Esophagus (tissue), 2 donors: ENCODE results near the gene LRP2. TPM values are rescaled to one million over a fixed set of nuclear protein-coding genes. Genes with fewer than 3 reads are reported as not detected.

ENCODE experiments used
- H3K27ac ChIP-seq, 2 donors: one replicate each; pipeline ENCODE4 v1.5.1; 2013; ENCODE audit warnings: low read depth in 2 of 2, mild to moderate bottlenecking in 2 of 2, inconsistent platforms in 1 of 2, low read length in 1 of 2, moderate library complexity in 1 of 2
- H3K27me3 ChIP-seq, 2 donors: one replicate each; pipeline ENCODE4 v1.6.1; 2013; ENCODE audit warnings: low read length in 2 of 2, control low read depth in 1 of 2, mild to moderate bottlenecking in 1 of 2; ENCODE audit not compliant: insufficient read depth in 2 of 2, control insufficient read depth in 1 of 2
- H3K36me3 ChIP-seq, 2 donors: one replicate each; pipeline ENCODE4 v1.6.1; 2013; ENCODE audit warnings: low read length in 1 of 2; ENCODE audit not compliant: control insufficient read depth in 2 of 2, insufficient read depth in 2 of 2
- H3K4me1 ChIP-seq, 2 donors: one replicate each; pipeline ENCODE4 v1.6.1; 2013; ENCODE audit warnings: low read length in 1 of 2; ENCODE audit not compliant: control insufficient read depth in 2 of 2, insufficient read depth in 2 of 2
- H3K4me3 ChIP-seq, 2 donors: one replicate each; pipeline ENCODE4 v1.5.1; 2013; ENCODE audit warnings: low read length in 2 of 2, mild to moderate bottlenecking in 2 of 2, low read depth in 1 of 2, moderate library complexity in 1 of 2
- H3K9me3 ChIP-seq, 2 donors: one replicate each; pipeline ENCODE4 v1.6.1; 2013; ENCODE audit warnings: mild to moderate bottlenecking in 2 of 2, low read depth in 1 of 2, low read length in 1 of 2, moderate library complexity in 1 of 2; ENCODE audit not compliant: control insufficient read depth in 2 of 2, insufficient read depth in 1 of 2
- WGBS, 2 donors: extraction: QIAGEN DNeasy Blood & Tissue Kit; methylation state at CpG; one replicate each; pipeline ENCODE4 v1.1.7; 2013; 5-methylcytosine and 5-hydroxymethylcytosine counted together
- polyA plus RNA-seq, 2 donors: library from polyadenylated mRNA; stranded (reverse); fragments of 200-250 nt; gene quantifications; one replicate each; pipeline ENCODE4 v1.2.3, GENCODE V29; 2013
- donor health status: healthy with polysubstance abuse.
- donor health status: Bipolar disorder and iron deficiency.

The LRP2 gene
- polyA plus RNA-seq, 2 donors, result not detected

GRCh38 chr2:169119123-169119760, 243.1 kb downstream of the LRP2 start:
- no peaks in the 10 kb centered on the region for H3K27me3 ChIP-seq
- H3K9me3 ChIP-seq, result peaks cover 0 to 3% of the 10 kb centered on the region in 2 donors
- no peaks in the 10 kb centered on the region for H3K4me1 ChIP-seq
- 50 to 53% methylated on average over 4 of the region's 4 CpGs for WGBS, 2 donors
- H3K4me3 ChIP-seq, result no peak overlapping the region
- H3K27ac ChIP-seq, result no peak overlapping the region
- no peaks in the 10 kb centered on the region for H3K36me3 ChIP-seq

GRCh38 chr2:169118060-169118459, 244.3 kb downstream of the LRP2 start:
- 79% methylated on average over 2 of the region's 2 CpGs for WGBS, 2 donors
- H3K4me1 ChIP-seq, result no peaks in the 10 kb centered on the region
- H3K4me3 ChIP-seq, result no peak overlapping the region
- no peak overlapping the region for H3K27ac ChIP-seq
- H3K36me3 ChIP-seq, result no peaks in the 10 kb centered on the region
- H3K9me3 ChIP-seq, result peaks cover 0 to 3% of the 10 kb centered on the region in 2 donors
- H3K27me3 ChIP-seq, result no peaks in the 10 kb centered on the region

GRCh38 chr2:169116993-169117392, 245.3 kb downstream of the LRP2 start:
- Histone ChIP-seq H3K4me3 (no peak overlapping the region), H3K4me1 (no peaks in the 10 kb centered on the region), H3K36me3 (no peaks in the 10 kb centered on the region), H3K27me3 (no peaks in the 10 kb centered on the region), H3K27ac (no peak overlapping the region), H3K9me3 (peaks cover 0 to 3% of the 10 kb centered on the region in 2 donors)

- H3K9me3 ChIP-seq, result peaks cover 0 to under 1% of the 10 kb centered on the region in 2 donors
- no peaks in the 10 kb centered on the region for H3K27me3 ChIP-seq
- H3K4me3 ChIP-seq, result no peak overlapping the region
- H3K27ac ChIP-seq, result no peak overlapping the region
- H3K36me3 ChIP-seq, result no peaks in the 10 kb centered on the region
- WGBS, 2 donors, result 39 to 40% methylated on average over 2 of the region's 2 CpGs
- no peaks in the 10 kb centered on the region for H3K4me1 ChIP-seq
Observed at GRCh38 chr2:169116327-169116726, 246.0 kb downstream of the LRP2 start.

GRCh38 chr2:169114056-169114455, 248.3 kb downstream of the LRP2 start:
- H3K4me3 ChIP-seq, result no peak overlapping the region
- no peaks in the 10 kb centered on the region for H3K36me3 ChIP-seq
- no peaks in the 10 kb centered on the region for H3K9me3 ChIP-seq
- H3K4me1 ChIP-seq, result peaks cover 0 to 2% of the 10 kb centered on the region in 2 donors
- WGBS, 2 donors, result 84 to 92% methylated on average over 4 of the region's 4 CpGs
- no peak overlapping the region for H3K27ac ChIP-seq
- H3K27me3 ChIP-seq, result no peaks in the 10 kb centered on the region

- H3K4me1 ChIP-seq, result peaks cover 0 to 2% of the 10 kb centered on the region in 2 donors
- no peak overlapping the region for H3K27ac ChIP-seq
- no peaks in the 10 kb centered on the region for H3K36me3 ChIP-seq
- 83 to 88% methylated on average over 6 of the region's 6 CpGs for WGBS, 2 donors
- H3K27me3 ChIP-seq, result peaks cover 0 to 5% of the 10 kb centered on the region in 2 donors
- no peak overlapping the region for H3K4me3 ChIP-seq
- no peaks in the 10 kb centered on the region for H3K9me3 ChIP-seq
Observed at GRCh38 chr2:169112841-169113240, 249.5 kb downstream of the LRP2 start.

- Histone ChIP-seq H3K27ac (no peak overlapping the region), H3K4me1 (peaks cover 0 to 2% of the 10 kb centered on the region in 2 donors), H3K9me3 (no peaks in the 10 kb centered on the region), H3K36me3 (no peaks in the 10 kb centered on the region), H3K27me3 (peaks cover 0 to 5% of the 10 kb centered on the region in 2 donors), H3K4me3 (no peak overlapping the region)
- WGBS, 2 donors, result 35 to 39% methylated on average over 18 of the region's 18 CpGs
Observed at GRCh38 chr2:169110916-169111315, 251.4 kb downstream of the LRP2 start.

- WGBS, 2 donors, result 47 to 59% methylated on average over 7 of the region's 7 CpGs
- H3K36me3 ChIP-seq, result no peaks in the 10 kb centered on the region
- peaks cover 0 to 5% of the 10 kb centered on the region in 2 donors for H3K27me3 ChIP-seq
- no peak overlapping the region for H3K27ac ChIP-seq
- no peaks in the 10 kb centered on the region for H3K9me3 ChIP-seq
- no peak overlapping the region for H3K4me3 ChIP-seq
- peaks cover 0 to 2% of the 10 kb centered on the region in 2 donors for H3K4me1 ChIP-seq
Observed at GRCh38 chr2:169110419-169110818, 251.9 kb downstream of the LRP2 start.

GRCh38 chr2:169109502-169110409, 252.6 kb downstream of the LRP2 start:
- H3K27me3 ChIP-seq, result peaks cover 0 to 5% of the 10 kb centered on the region in 2 donors

More at GRCh38 chr2:169109502-169110409, 252.6 kb downstream of the LRP2 start:
- Histone ChIP-seq H3K4me1 (peaks cover 0 to 2% of the 10 kb centered on the region in 2 donors), H3K27ac (no peak overlapping the region), H3K9me3 (no peaks in the 10 kb centered on the region), H3K4me3 (no peak overlapping the region), H3K36me3 (no peaks in the 10 kb centered on the region)
- 48 to 51% methylated on average over 21 of the region's 21 CpGs for WGBS, 2 donors
